Amygdala (tissue), 56 donors: ENCODE data around the gene L1CAM.

ENCODE experiments used
- DNase-seq, 56 donors: peaks; one replicate each; lab custom pipeline; 2025; lab: John Stamatoyannopoulos, UW

The L1CAM gene

DNA sequence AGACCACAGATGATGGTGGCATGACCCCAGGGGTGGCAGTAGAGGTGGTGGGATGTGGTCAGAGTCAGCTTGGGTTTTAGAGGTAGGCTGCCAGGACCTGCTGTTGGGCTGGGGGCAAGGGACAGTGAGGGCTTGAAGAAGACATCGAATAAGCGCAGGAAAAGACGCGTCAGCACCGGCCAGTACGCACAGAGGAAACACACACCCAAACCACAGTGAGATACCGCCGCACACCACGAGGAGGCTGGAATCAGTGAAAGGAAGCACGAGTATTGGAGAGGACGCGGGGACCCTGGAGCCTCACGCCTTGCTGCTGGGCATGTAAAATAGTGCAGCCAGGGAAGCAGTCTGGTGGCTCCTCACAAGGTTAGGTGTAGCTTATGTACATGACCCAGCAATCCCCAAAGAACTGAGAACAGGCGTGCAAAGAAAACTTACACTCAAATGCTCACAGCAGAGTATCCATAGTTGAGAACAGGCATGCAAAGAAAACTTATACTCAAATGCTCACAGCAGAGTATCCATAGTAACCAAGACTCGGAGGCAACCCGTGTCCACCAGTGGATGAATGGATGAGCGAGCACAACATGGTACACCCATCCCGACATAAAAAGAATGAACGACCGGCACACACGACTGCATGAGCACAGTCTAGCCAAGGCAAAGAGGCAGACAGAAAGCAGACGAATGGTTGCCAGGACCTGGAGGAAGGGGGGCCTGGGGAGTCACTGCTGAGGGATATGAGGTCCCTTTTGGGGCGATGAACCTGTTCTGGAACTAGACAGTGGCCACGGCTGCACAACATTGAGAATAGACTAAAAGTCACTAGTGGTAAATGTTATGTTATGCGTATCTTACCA, 68.9 kb downstream of the L1CAM start:
- no peak for DNase-seq

- DNase-seq: no peak
Measured at GRCh38 chrX:153814591-153815315, 71.2 kb downstream of the L1CAM start.

DNA sequence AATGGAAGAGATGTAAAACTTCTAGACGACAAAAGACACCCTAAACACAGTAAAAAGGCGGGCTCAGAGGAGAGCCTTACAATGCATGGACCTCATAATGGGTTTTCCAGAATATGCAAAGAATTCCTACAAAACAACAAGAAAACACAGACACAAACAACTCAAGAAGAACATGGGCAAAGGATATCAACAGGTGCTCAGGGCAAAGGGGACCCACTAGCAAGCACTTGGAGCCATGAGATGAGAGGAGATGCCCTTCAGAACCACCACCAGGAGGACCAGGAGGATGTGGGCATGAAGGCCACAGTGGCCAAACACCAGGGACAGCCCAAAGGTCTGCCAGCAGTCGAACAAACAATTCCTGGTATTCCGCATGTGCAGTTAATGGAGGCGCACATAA, 72.8 kb downstream of the L1CAM start:
- no peak for DNase-seq

GRCh38 chrX:153812220-153812619, 73.8 kb downstream of the L1CAM start:
- no peak for DNase-seq
